Rectal smooth muscle tissue (tissue), 1 donor: ENCODE results near the gene FAM149B1.

ENCODE experiments used
- H3K27ac ChIP-seq: one replicate; pipeline ENCODE4 v1.7.0; 2013; ENCODE audit warnings: low read depth, low read length, inconsistent platforms
- H3K27me3 ChIP-seq: one replicate; pipeline ENCODE4 v1.7.0; 2013; ENCODE audit warnings: low read length; ENCODE audit not compliant: control insufficient read depth, insufficient read depth
- H3K36me3 ChIP-seq: one replicate; pipeline ENCODE4 v1.7.0; 2013; ENCODE audit warnings: low read length; ENCODE audit not compliant: control insufficient read depth, insufficient read depth
- H3K4me1 ChIP-seq: one replicate; pipeline ENCODE4 v1.7.0; 2013; ENCODE audit warnings: low read length; ENCODE audit not compliant: control insufficient read depth, insufficient read depth
- H3K4me3 ChIP-seq: one replicate; pipeline ENCODE4 v1.7.0; 2013; ENCODE audit warnings: low read length
- H3K9ac ChIP-seq: one replicate; pipeline ENCODE4 v1.7.0; 2013; ENCODE audit warnings: low read length

The FAM149B1 gene

DNA sequence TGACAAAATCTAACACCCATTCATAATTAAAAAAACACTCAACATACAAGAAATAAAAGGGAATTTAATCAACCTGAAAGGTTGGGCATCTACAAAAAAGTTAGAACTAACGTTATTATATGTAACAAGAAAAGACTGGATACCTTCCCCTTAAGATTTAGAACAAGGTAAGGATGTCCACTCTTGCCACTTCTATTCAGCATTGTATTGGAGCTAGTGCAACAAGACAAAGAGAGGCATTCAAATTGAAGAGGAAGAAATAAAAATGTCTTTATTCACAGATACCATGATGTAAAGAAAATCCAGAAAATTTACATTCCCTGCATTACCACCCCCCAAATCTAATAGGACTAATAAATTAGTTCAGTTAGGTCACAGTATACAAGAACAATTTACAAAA is 18.3 kb downstream of the FAM149B1 start:
- Histone ChIP-seq H3K27ac (no peak overlapping the region), H3K9ac (no peak overlapping the region), H3K4me1 (no peaks in the 10 kb centered on the region), H3K4me3 (no peak overlapping the region), H3K27me3 (no peaks in the 10 kb centered on the region), H3K36me3 (peaks cover 2% of the 10 kb centered on the region)

- Histone ChIP-seq H3K36me3 (no peaks in the 10 kb centered on the region), H3K9ac (no peak overlapping the region), H3K4me1 (no peaks in the 10 kb centered on the region), H3K27me3 (no peaks in the 10 kb centered on the region), H3K27ac (no peak overlapping the region), H3K4me3 (no peak overlapping the region)
Observed at GRCh38 chr10:73190188-73190587, 22.3 kb downstream of the FAM149B1 start.

GRCh38 chr10:73205081-73205480 is 37.2 kb downstream of the FAM149B1 start:
- H3K9ac ChIP-seq, result no peak overlapping the region
- no peaks in the 10 kb centered on the region for H3K27me3 ChIP-seq
- no peak overlapping the region for H3K4me3 ChIP-seq
- no peaks in the 10 kb centered on the region for H3K4me1 ChIP-seq
- peaks cover 2% of the 10 kb centered on the region for H3K36me3 ChIP-seq
- H3K27ac ChIP-seq, result no peak overlapping the region

DNA sequence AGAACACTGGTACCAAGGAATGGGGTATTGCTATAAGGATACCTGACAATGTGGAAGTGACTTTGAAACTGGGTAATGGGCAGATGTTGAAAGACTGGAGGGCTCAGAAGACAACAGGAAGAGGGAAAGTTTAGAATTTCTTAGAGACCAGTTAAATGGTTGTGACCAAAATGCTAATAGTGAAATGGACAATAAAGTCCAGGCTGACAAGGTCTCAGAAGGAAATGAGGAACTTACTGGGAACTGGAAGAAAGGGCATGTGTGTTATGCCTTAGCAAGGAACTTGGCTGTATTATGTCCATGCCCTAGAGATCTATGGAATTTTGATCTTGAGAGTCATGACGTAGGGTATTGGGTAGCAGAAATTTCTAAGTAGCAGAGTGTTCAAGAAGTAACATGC is 38.0 kb downstream of the FAM149B1 start:
- Histone ChIP-seq H3K27me3 (no peaks in the 10 kb centered on the region), H3K36me3 (peaks cover 2% of the 10 kb centered on the region), H3K9ac (no peak overlapping the region), H3K27ac (no peak overlapping the region), H3K4me1 (no peaks in the 10 kb centered on the region), H3K4me3 (no peak overlapping the region)

- H3K9ac ChIP-seq, result no peak overlapping the region
- H3K27me3 ChIP-seq, result no peaks in the 10 kb centered on the region
- H3K4me1 ChIP-seq, result no peaks in the 10 kb centered on the region
- no peak overlapping the region for H3K27ac ChIP-seq
- no peak overlapping the region for H3K4me3 ChIP-seq
- H3K36me3 ChIP-seq, result peaks cover 2% of the 10 kb centered on the region
Observed at GRCh38 chr10:73206385-73206784, 38.5 kb downstream of the FAM149B1 start.

GRCh38 chr10:73207883-73208282 is 40.0 kb downstream of the FAM149B1 start:
- no peak overlapping the region for H3K9ac ChIP-seq

DNA sequence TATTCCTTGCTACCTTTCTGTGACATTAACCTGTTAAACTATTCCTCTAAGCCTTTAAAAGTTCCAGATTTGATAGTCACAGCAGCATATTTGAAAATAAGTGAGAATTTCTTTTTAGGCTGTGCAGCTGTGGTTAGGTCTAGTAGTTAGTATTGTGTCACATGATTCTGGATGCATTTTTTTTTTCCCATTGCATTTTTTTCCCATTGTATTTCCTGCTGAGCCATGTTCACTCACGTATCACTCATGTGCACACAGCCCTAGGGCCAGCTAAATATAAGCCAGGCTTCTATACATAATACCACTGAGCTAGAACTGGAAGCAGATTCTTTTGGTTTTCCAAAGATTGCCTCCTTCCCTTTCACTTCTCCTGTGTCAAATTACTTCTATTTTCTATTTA is 41.8 kb downstream of the FAM149B1 start:
- no peaks in the 10 kb centered on the region for H3K4me1 ChIP-seq
- H3K4me3 ChIP-seq, result no peak overlapping the region
- no peaks in the 10 kb centered on the region for H3K27me3 ChIP-seq
- H3K27ac ChIP-seq, result no peak overlapping the region
- H3K36me3 ChIP-seq, result peaks cover 2% of the 10 kb centered on the region
- H3K9ac ChIP-seq, result no peak overlapping the region

More at GRCh38 chr10:73207883-73208282, 40.0 kb downstream of the FAM149B1 start:
- Histone ChIP-seq H3K27ac (no peak overlapping the region), H3K36me3 (peaks cover 2% of the 10 kb centered on the region), H3K4me3 (no peak overlapping the region), H3K27me3 (no peaks in the 10 kb centered on the region), H3K4me1 (no peaks in the 10 kb centered on the region)

- Histone ChIP-seq H3K27me3 (no peaks in the 10 kb centered on the region), H3K27ac (no peak overlapping the region), H3K36me3 (peaks cover 2% of the 10 kb centered on the region), H3K4me1 (no peaks in the 10 kb centered on the region), H3K9ac (no peak overlapping the region), H3K4me3 (no peak overlapping the region)
Observed at GRCh38 chr10:73210395-73211105, 42.6 kb downstream of the FAM149B1 start.

- H3K4me3 ChIP-seq, result no peak overlapping the region
- no peaks in the 10 kb centered on the region for H3K27me3 ChIP-seq
- no peak overlapping the region for H3K27ac ChIP-seq
- H3K36me3 ChIP-seq, result peaks cover 2% of the 10 kb centered on the region
- no peak overlapping the region for H3K9ac ChIP-seq
- no peaks in the 10 kb centered on the region for H3K4me1 ChIP-seq
Observed at GRCh38 chr10:73211106-73211811, 43.3 kb downstream of the FAM149B1 start.

DNA sequence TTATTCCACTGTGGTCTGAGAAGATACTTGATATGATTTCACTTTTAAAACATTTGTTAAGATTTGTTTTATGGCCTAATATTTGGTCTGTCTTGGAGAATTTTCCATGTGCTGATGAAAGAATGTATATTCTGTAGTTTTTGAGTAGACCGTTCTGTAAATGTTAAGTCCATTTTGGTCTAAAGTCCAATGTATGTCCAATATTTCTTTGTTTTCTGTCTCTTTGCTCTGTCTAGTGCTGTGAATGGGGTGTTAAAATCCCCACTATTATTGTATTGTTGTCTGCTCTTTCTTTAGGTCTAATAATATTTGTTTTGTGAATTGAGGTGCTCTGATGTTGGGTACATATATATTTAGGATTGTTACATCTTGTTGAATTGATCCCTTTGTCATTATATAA is 47.8 kb downstream of the FAM149B1 start:
- H3K27me3 ChIP-seq, result no peaks in the 10 kb centered on the region
- peaks cover 8% of the 10 kb centered on the region for H3K36me3 ChIP-seq
- no peak overlapping the region for H3K9ac ChIP-seq
- H3K27ac ChIP-seq, result no peak overlapping the region
- H3K4me3 ChIP-seq, result no peak overlapping the region
- no peaks in the 10 kb centered on the region for H3K4me1 ChIP-seq

DNA sequence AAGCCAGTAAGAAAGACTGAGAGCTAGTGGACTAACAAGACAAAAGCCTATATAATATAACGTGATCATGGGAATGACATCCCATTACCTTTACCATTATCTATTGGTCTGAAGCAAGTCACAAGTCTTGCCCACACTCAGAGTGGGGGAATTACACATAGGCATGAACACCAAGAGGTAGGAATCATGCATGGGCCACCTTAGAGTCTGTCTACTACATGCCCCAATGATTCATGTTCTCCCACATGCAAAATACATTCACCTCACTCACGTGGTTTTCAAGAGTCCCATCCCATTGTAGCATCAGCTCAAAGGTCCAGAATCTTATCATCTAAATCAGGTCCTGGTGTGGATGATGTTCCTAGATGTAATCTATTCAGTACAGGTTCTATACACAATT is 49.7 kb downstream of the FAM149B1 start:
- Histone ChIP-seq H3K4me3 (no peak overlapping the region), H3K27ac (no peak overlapping the region), H3K4me1 (no peaks in the 10 kb centered on the region), H3K9ac (no peak overlapping the region), H3K36me3 (peaks cover 8% of the 10 kb centered on the region), H3K27me3 (no peaks in the 10 kb centered on the region)

DNA sequence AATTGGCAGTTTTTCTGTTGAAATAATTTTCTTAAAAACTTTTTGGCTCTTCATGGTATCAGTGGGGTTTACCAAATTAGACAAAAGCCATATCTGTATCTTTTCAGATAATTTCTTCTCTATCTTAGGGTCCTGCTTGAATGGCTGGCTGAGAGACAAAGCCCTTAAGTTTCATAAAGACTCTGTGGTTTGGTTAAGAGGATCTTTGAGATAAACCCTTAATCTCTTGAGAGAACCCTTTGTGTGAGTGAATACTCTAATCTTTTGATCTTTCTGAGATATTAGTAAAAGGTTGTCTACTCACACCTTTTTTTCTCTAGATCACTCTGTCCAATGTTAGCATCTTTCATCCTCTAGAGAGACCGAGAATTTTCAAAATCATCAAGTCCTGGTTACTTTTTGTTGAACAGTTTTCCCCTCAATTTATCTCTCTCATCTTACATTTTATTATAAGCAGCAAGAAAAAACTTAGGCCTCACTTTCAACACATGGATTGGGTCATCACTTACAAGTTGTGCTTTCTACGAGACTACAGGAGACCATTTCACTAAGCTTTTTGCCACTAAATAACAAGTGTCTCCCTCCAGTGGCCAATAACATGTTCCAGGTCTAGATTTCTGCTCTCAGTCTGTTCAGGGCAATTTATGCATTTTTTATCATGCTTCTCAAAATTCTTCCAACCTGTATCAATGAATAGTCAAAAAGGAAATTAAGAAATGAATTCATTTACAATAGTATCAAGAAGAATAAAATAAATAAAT is 50.7 kb downstream of the FAM149B1 start:
- Histone ChIP-seq H3K27me3 (no peaks in the 10 kb centered on the region), H3K36me3 (peaks cover 8% of the 10 kb centered on the region), H3K27ac (no peak overlapping the region), H3K4me1 (no peaks in the 10 kb centered on the region), H3K9ac (no peak overlapping the region), H3K4me3 (no peak overlapping the region)
